Stimulated activated CD4-positive, alpha-beta T cell treated with anti-CD3 and anti-CD28 coated beads, Interleukin-1b, Interleukin-23, amount 100 ng/mL, for 1 hour (primary cell): ENCODE data around the gene GOLGA8M.
"Not testable (repeated sequence)": the region's sequence is repeated elsewhere in the genome, so short reads cannot be mapped to it uniquely, and the experiment has no call there.

Source experiments
- DNase-seq, 2 donors: peaks; one replicate each; pipeline ENCODE4 v3.0.0-alpha.2; 2020; ENCODE audit warnings: low read depth in 2 of 2

The GOLGA8M gene

GRCh38 chr15:28660750-28661149 lies 51.5 kb downstream of the GOLGA8M start:
- DNase-seq = not testable (repeated sequence)

GRCh38 chr15:28656018-28656360 lies 56.2 kb downstream of the GOLGA8M start:
- not testable (repeated sequence) for DNase-seq

- not testable (repeated sequence) for DNase-seq
These were observed 56.7 kb downstream of the GOLGA8M start for GRCh38 chr15:28655329-28656017.

GRCh38 chr15:28654194-28654593 lies 58.0 kb downstream of the GOLGA8M start:
- not testable (repeated sequence) for DNase-seq

- DNase-seq = not testable (repeated sequence)
These were observed 59.7 kb downstream of the GOLGA8M start for GRCh38 chr15:28652538-28652937.
